ENCODE data around the gene NSMCE3.
A peak's percentile ranks its signal among the peaks of the same experiment; 100 is the strongest.

NSMCE3 gene
- long read RNA-seq, full-length matches to known transcripts, result 2 of 2 reads
- long read RNA-seq, partial matches to known transcripts, result 0 of 2 reads
- long read RNA-seq, other reads (novel, unspliced or antisense), result 0 of 2 reads

DNA sequence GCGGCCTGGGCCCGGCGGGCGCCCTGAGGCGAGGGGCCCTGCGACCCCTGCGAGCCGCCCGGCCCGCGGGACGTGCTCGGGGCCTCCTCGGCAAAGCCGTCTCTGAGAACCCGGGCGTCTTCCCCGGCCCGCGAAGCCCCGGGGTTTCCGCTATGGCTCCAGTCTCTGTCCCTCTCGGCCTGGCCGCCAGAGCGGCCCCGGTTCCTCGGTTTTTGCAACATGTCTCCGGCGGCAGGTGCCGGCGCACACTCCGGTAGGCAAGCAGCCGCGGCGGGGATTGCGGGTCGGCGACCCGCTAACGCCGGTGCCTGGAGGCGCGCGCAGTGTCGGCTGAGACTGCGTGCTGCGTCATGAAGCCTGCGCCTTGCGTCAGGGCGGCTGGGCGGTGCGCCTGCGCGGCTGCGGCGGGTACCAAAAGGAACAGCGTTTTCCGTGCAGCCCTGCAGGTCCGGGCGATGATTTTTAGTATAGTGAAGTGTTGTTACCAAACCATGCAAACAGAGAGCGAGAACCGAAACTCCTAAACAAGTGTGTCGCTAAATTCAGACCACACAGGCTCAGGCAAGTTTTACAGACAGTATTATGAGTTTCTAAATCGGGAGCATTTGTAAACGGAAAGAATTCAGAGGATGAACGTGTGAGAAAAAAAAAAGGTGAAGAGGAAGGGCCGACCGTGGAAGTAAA, at the start of gene NSMCE3:
NSMCE3 (minus strand) TSS at position 338 of the 684 bp plus-strand sequence; CDS start at position 221, 117 bp downstream.
- Histone ChIP-seq H3K4me3 (replicated peaks; ENCODE audit: insufficient read depth, low read length) (peak within 1 kb of the TSS; percentile 69), H3K27ac (replicated peaks) (peak within 1 kb of the TSS; percentile 76), H3K27me3 (ENCODE audit: insufficient read depth, poor library complexity, severe bottlenecking) (no peaks in the 10 kb centered on the region)
- peak; percentile 83 to 85 for DNase-seq (ENCODE audit: low read depth in 1 of 2, low spot score in 1 of 2)
- TF ChIP-seq, protein P1, sequence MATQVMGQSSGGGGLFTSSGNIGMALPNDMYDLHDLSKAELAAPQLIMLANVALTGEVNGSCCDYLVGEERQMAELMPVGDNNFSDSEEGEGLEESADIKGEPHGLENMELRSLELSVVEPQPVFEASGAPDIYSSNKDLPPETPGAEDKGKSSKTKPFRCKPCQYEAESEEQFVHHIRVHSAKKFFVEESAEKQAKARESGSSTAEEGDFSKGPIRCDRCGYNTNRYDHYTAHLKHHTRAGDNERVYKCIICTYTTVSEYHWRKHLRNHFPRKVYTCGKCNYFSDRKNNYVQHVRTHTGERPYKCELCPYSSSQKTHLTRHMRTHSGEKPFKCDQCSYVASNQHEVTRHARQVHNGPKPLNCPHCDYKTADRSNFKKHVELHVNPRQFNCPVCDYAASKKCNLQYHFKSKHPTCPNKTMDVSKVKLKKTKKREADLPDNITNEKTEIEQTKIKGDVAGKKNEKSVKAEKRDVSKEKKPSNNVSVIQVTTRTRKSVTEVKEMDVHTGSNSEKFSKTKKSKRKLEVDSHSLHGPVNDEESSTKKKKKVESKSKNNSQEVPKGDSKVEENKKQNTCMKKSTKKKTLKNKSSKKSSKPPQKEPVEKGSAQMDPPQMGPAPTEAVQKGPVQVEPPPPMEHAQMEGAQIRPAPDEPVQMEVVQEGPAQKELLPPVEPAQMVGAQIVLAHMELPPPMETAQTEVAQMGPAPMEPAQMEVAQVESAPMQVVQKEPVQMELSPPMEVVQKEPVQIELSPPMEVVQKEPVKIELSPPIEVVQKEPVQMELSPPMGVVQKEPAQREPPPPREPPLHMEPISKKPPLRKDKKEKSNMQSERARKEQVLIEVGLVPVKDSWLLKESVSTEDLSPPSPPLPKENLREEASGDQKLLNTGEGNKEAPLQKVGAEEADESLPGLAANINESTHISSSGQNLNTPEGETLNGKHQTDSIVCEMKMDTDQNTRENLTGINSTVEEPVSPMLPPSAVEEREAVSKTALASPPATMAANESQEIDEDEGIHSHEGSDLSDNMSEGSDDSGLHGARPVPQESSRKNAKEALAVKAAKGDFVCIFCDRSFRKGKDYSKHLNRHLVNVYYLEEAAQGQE (IDR thresholded peaks at IDR 0.05; ENCODE audit: insufficient replicate concordance, low read depth), result no peak
- TF ChIP-seq GABPA (IDR thresholded peaks at IDR 0.05; ENCODE audit: low read depth), result no peak
- TF ChIP-seq POLR2AphosphoS5 (IDR thresholded peaks at IDR 0.05; ENCODE audit: low read depth), result peak; percentile 70; the same call in 1 of the 2 replicates
- TF ChIP-seq SPI1 (IDR thresholded peaks at IDR 0.05; ENCODE audit: borderline replicate concordance, low read depth), result no peak
- TF ChIP-seq, protein P2, sequence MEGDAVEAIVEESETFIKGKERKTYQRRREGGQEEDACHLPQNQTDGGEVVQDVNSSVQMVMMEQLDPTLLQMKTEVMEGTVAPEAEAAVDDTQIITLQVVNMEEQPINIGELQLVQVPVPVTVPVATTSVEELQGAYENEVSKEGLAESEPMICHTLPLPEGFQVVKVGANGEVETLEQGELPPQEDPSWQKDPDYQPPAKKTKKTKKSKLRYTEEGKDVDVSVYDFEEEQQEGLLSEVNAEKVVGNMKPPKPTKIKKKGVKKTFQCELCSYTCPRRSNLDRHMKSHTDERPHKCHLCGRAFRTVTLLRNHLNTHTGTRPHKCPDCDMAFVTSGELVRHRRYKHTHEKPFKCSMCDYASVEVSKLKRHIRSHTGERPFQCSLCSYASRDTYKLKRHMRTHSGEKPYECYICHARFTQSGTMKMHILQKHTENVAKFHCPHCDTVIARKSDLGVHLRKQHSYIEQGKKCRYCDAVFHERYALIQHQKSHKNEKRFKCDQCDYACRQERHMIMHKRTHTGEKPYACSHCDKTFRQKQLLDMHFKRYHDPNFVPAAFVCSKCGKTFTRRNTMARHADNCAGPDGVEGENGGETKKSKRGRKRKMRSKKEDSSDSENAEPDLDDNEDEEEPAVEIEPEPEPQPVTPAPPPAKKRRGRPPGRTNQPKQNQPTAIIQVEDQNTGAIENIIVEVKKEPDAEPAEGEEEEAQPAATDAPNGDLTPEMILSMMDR (IDR thresholded peaks at IDR 0.05; ENCODE audit: insufficient read depth, low read length), result no peak

DNA sequence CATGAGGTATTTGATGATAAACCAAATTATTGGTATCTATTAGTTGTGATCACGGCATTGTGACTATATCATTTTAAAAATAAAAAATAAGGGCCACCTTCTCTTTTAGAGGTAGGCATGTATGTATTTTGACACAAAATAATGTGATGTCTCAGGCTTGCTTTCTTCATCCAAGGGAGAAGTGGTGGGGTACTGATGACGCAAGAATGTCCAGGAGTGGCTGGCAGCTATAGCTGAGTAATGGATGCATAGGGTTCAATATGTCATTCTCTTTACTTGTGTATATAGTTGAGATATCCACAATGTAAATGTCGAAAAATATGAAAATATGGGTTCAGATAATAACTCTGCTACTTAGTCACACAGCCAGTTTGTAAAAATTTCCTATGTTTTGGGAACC, 46.8 kb upstream of the NSMCE3 start:
- TF ChIP-seq POLR2AphosphoS5 (IDR thresholded peaks at IDR 0.05; ENCODE audit: low read depth), result no peak
- TF ChIP-seq, protein P1 (IDR thresholded peaks at IDR 0.05; ENCODE audit: insufficient replicate concordance, low read depth), result no peak
- TF ChIP-seq, protein P2 (IDR thresholded peaks at IDR 0.05; ENCODE audit: insufficient read depth, low read length), result no peak
- no peak for TF ChIP-seq SPI1 (IDR thresholded peaks at IDR 0.05; ENCODE audit: borderline replicate concordance, low read depth)
- no peak for TF ChIP-seq GABPA (IDR thresholded peaks at IDR 0.05; ENCODE audit: low read depth)
- Histone ChIP-seq H3K27me3 (ENCODE audit: insufficient read depth, poor library complexity, severe bottlenecking) (no peaks in the 10 kb centered on the region), H3K4me3 (replicated peaks; ENCODE audit: insufficient read depth, low read length) (no peak overlapping the region), H3K27ac (replicated peaks) (no peak overlapping the region)
- DNase-seq (ENCODE audit: low read depth in 1 of 2, low spot score in 1 of 2), result peak in 1 of 2 experiments; percentile 1

DNA sequence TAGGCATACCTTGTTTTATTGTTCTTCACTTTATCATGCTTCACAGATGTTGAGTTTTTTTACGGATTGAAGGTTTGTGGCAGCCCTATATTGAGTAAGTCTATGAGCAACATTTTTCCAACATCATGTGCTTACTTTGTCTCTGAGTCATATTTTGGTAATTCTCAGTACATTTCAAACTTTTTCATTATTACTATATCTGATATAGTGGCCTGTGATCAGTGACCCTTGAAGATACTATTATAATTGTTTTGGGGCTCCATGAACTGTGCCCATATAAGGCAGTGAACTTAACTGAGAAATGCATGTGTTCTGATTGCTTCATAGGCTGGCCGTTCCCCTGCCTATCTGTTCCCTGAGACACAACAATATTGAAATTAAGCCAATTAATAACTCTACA, 42.8 kb upstream of the NSMCE3 start:
- no peak overlapping the region for H3K27ac ChIP-seq (replicated peaks)
- H3K27me3 ChIP-seq (ENCODE audit: insufficient read depth, poor library complexity, severe bottlenecking), result no peaks in the 10 kb centered on the region
- TF ChIP-seq GABPA (IDR thresholded peaks at IDR 0.05; ENCODE audit: low read depth), result no peak
- TF ChIP-seq, protein P1 (IDR thresholded peaks at IDR 0.05; ENCODE audit: insufficient replicate concordance, low read depth), result no peak
- TF ChIP-seq SPI1 (IDR thresholded peaks at IDR 0.05; ENCODE audit: borderline replicate concordance, low read depth), result no peak
- TF ChIP-seq POLR2AphosphoS5 (IDR thresholded peaks at IDR 0.05; ENCODE audit: low read depth), result no peak
- no peak overlapping the region for H3K4me3 ChIP-seq (replicated peaks; ENCODE audit: insufficient read depth, low read length)
- no peak for DNase-seq (ENCODE audit: low read depth in 1 of 2, low spot score in 1 of 2)

Data from HL-60 (cell line).